Cerebellar nuclear complex (tissue), 1 donor: ENCODE results near the gene RPTOR.
"Not testable (repeated sequence)": the region's sequence is repeated elsewhere in the genome, so short reads cannot be mapped to it uniquely, and the experiment has no call there.

Experiments used
- DNase-seq, 2 experiments: peaks; one replicate each; lab custom pipeline; 2025; lab: John Stamatoyannopoulos, UW

RPTOR gene

GRCh38 chr17:80743973-80744372 lies 199.3 kb downstream of the RPTOR start:
- DNase-seq, result not testable (repeated sequence)

DNA sequence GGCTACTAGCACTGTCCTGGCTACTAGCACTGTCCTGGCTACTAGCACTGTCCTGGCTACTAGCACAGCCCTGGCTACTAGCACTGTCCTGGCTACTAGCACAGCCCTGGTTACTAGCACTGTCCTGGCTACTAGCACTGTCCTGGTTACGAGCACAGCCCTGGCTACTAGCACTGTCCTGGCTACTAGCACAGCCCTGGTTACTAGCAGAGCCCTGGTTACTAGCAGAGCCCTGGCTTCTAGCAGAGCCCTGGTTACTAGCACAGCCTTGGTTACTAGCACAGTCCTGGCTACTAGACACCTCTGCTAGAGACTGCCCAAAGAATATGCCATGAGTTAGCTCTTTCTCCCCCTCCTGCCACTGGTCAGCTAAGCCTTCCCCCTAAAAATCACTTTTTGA lies 200.1 kb downstream of the RPTOR start:
- DNase-seq, result not testable (repeated sequence)

DNA sequence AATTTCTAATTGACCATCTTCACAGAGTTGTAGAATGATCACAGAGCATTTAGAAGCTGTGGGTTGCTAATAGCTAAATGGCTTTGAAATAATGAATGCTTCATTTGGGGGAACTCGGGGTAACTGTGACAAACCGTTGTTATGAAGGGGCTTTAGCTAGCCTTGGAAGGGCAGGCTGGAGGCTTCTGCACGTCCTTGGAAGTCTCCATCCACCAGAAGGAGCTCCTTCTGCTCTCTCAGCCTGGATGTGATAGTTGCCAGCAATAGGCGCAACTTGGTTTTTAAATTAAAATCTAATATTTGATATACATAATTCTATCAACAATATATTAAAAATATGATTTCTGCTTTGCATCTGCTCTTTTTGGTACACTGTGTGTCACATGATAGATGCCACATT lies 200.5 kb downstream of the RPTOR start:
- no peak for DNase-seq

DNA sequence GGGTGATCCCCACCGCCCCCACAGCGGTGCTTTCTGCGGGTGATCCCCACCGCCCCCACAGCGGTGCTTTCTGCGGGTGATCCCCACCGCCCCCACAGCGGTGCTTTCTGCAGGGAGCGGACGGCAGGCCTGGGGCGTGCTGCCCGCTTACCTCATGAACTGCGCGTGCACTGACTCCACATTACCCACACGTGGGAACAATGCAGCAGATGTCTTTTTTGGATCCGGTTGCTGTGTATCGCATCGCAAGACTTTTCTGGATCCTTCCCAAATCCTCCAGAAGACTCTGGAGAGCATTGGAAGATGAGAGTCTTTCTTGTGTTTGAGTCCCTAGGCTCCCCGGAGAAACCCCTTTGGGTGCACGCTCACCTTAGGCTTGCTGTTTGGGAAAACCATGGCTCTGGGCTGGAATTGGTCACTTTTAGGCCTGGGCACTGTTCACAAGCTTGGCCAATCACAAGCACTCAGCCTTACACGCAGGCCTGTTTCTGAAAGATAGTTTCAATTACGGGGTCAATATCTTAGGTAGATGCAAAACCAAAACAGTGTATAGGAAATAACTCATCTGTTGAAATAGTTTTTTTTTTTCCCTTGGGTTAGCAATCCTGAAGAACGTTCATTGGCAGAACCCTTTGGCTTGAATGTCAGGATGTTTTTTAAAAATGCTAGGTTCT lies 201.8 kb downstream of the RPTOR start:
- no peak for DNase-seq

- no peak for DNase-seq
Observed at GRCh38 chr17:80747469-80747868, 202.8 kb downstream of the RPTOR start.

- no peak for DNase-seq
Observed at GRCh38 chr17:80749611-80750010, 205.0 kb downstream of the RPTOR start.

DNA sequence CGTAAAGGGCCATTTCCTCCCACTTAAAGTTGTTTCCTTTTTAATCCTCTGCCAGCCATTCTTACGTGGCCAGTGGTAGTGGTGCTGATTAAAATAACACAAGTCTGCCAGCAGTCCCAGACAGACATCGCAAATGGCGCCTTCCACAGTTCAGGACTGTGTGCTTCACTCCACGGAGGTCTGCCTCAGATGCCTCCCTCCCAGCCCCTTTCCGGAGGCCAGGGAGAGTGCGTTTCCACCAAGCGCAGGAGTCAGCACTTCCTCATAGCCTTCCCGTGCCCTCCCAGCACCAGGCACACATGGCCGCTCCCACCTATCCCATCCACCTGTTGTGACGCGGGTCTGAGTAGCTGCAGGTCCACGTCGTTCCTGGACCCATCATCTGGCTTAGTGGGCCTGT lies 205.6 kb downstream of the RPTOR start:
- DNase-seq, result no peak

DNA sequence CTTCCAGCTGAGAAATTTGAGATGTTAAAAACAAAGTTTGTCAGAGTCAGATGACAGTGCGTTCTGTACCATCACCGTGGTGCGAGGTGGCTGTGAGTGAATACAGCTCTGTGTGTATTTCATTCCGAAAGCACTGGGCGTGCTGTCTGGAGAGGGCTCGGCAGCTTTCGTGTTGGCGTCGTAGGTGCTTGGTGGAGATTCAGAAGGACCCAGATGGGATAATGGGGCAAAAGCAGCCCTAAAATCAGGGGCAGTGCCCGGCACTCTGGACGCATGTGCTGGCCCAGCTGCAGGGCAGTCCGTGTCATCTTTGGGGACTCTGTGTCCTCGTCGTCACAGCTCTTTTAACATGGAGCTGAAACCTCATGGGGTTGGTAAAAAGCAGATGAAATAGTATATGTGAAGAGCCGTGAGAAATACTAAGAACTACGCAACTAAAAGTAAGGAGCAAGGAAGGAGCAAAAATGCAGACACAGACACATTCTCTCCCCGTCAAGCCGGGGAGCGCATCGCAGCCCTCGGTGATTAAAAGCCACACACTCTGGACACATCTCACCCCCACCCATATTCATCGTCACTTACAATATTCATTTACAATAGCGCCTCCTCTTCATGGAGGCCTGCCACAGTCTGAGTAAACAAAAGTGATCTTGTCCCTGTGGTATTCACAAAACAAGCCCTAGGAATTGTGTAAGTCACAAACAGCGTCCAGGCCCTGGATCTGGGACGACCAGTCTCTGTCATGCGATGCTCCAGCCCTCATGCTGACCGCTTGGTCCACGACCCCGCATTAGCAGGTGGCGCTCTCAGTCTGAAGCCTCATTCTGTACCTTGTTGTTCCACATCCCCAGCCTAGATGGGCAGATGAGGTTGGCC lies 206.7 kb downstream of the RPTOR start:
- DNase-seq, result no peak

GRCh38 chr17:80751946-80752581 lies 207.4 kb downstream of the RPTOR start:
- no peak for DNase-seq

DNA sequence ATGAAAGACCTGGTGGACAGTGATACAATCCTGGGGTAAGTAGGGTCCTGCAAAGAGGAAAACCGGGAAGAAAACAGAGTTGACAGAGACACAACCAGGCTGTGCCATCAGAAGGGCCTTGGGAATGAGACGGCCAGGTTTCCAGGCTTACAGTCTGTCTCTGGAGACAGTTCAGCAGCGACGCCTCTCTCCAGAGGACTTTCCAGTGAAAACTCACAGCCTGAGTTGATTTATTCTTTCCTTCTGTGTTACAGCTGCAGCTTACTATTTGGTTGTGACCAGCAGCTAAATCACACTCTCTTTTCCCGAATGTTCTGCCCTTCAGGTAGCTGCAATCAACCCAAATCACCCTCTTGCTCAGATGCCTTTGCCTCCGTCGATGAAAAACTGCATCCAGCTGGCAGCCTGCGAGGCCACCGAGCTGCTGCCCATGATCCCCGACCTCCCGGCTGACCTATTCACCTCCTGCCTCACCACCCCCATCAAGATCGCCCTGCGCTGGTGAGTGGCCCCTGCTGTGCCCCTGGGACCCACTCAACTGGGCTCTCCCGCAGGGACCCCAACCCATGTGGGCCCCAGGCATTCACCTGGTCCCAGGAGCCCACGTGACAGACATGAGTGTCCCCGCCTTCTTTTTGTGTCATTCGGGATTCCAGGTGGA lies 209.2 kb downstream of the RPTOR start:
- DNase-seq, result no peak

DNA sequence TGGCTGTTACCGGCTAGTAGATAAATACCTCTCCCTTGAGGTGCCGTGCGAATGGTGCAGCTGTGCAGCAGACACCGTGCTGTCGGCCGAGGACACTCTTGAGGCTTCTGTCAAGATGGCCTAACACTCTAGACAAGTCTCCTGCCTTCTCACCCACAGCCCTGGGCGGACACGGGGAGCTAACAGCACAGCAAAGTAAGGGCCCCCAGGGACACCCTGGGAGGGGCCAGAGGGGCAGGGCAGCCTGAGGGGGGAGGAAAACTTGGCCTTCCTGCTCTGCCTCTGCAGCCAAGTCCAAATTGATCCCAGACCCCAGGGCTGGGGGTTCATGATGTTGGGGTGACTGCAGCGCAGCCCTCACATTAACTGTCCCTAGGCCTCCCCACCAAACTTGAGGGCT lies 210.2 kb downstream of the RPTOR start:
- no peak for DNase-seq

GRCh38 chr17:80755650-80756405 lies 211.2 kb downstream of the RPTOR start:
- DNase-seq, result no peak

GRCh38 chr17:80758481-80759376 lies 214.1 kb downstream of the RPTOR start:
- no peak for DNase-seq

GRCh38 chr17:80759377-80759673 lies 214.7 kb downstream of the RPTOR start:
- no peak for DNase-seq

DNA sequence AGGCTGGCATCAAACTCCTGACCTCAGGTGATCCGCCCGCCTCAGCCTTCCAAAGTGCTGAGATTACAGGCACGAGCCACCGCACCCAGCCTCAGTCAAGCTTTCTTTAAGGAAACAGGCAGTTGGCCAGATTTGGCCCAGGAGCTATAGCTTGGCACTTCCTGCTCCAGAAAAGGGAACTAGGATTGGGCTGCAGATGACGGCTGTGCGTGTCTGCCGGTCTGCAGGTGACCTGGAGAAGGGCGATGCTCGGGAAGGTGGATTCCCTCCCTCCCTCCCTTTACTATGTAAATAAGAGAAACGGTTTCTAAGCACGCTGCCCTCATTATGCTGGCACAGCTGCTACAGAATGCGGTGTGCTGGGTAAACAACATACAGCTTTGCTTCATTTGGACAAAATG lies 215.9 kb downstream of the RPTOR start:
- no peak for DNase-seq

DNA sequence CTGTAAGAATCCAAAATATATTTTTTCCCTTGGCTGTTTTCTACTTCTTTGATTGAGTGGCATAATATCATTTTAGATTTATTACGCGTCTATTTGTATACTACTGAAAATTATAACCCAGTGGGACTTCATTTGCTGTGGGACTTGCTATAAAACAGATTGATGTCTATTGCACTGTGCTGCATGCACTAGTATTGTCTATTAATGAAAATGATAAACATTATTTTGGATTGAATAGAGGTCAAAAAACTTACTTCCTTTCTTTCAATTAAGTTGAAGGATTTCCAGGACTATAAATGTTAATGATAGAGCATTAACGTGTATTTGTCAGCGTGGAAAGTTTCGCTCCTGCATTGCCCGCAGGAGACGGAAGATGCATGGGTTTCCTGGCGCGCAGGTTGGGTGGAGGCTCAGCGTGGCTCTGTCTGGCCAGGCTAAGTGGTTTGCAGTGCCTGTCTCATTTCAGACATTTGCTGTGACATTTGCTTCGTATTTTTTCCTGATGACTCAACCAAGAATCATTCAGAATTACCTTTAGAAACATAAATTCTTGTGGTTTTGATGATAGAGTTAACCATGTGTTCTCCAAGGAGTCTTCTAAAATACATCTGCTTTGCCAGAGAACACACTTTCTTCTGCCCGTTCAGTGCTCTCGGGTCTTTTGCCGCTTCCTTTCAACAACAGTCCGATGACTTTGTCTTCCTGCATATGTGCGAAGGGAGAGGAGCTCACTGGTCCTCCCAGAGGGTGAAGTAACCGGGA lies 216.7 kb downstream of the RPTOR start:
- DNase-seq, result no peak

DNA sequence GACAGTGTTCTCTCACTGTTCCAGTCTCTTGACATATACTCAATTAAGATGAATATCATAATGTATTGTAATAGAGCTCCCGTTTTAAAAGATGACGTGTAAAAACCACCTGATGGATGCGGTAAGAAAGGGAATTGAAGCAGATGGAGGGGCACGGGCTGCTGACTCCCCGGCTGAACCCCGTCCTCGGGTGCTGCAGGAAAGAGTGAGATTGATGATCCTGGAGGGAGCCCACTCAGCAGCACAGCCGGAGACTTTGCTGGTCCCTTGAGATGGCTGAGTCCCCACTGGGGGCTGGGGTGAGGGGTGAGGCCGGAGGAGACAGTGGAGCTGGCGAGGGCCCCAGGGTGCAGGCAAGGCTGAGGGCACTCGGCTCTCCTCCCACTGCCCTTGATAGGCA lies 217.4 kb downstream of the RPTOR start:
- no peak for DNase-seq

GRCh38 chr17:80763293-80763867 lies 218.7 kb downstream of the RPTOR start:
- DNase-seq, result no peak

- not testable (repeated sequence) for DNase-seq
Observed at GRCh38 chr17:80764627-80765145, 220.0 kb downstream of the RPTOR start.
